GM12872 (cell line): ENCODE results near the gene IZUMO4.

Experiments
- CTCF ChIP-seq: IDR thresholded peaks from 3 replicates; pipeline ENCODE4 v1.5.1; 2011; ENCODE audit warnings: low read depth, mild to moderate bottlenecking, low read length, moderate library complexity; ENCODE audit not compliant: insufficient read depth

IZUMO4 gene

GRCh38 chr19:2111886-2112285 lies 15.2 kb downstream of the IZUMO4 start:
- TF ChIP-seq CTCF: no peak

GRCh38 chr19:2112516-2113320 lies 16.0 kb downstream of the IZUMO4 start:
- no peak for TF ChIP-seq CTCF

- TF ChIP-seq CTCF: no peak
Measured at GRCh38 chr19:2113439-2114211, 16.9 kb downstream of the IZUMO4 start.

GRCh38 chr19:2114218-2114617 lies 17.5 kb downstream of the IZUMO4 start:
- TF ChIP-seq CTCF: no peak

- TF ChIP-seq CTCF: no peak
Measured at GRCh38 chr19:2114821-2115220, 18.1 kb downstream of the IZUMO4 start.

- TF ChIP-seq CTCF: no peak
Measured at GRCh38 chr19:2115324-2115723, 18.6 kb downstream of the IZUMO4 start.

- TF ChIP-seq CTCF: no peak
Measured at GRCh38 chr19:2115911-2116426, 19.3 kb downstream of the IZUMO4 start.
